ENCODE measurements around the gene SPNS3.

Gene SPNS3

GRCh38 chr17:4412933-4413831 is 20.6 kb upstream of the SPNS3 start:
- Histone ChIP-seq H3K79me2 (ENCODE audit: control insufficient read depth, low read length) (no peaks in the 10 kb centered on the region), H3K4me3 (ENCODE audit: low read length) (peak overlapping the region; percentile 63), H3K4me2 (ENCODE audit: low read length) (peak overlapping the region; percentile 73)

GRCh38 chr17:4417129-4417667 is 16.5 kb upstream of the SPNS3 start:
- Histone ChIP-seq H3K27me3 (ENCODE audit: control insufficient read depth, low read length) (no peaks in the 10 kb centered on the region), H3K9me2 (replicated peaks; ENCODE audit: control insufficient read depth, low read length) (no peaks in the 10 kb centered on the region), H4K20me1 (ENCODE audit: control insufficient read depth, insufficient read depth, low read depth, low read length) (no peaks in the 10 kb centered on the region), H3K4me2 (ENCODE audit: low read length) (no peak overlapping the region), H3F3A (ENCODE audit: control insufficient read depth, insufficient read depth) (no peaks in the 10 kb centered on the region), H3K36me3 (ENCODE audit: control insufficient read depth, low read length) (no peaks in the 10 kb centered on the region), H3K9me3 (ENCODE audit: control insufficient read depth, insufficient read depth, low read length) (no peaks in the 10 kb centered on the region), H3K79me2 (ENCODE audit: control insufficient read depth, low read length) (no peaks in the 10 kb centered on the region), H3K27ac (ENCODE audit: low read depth, low read length) (no peak overlapping the region), H3K4me3 (ENCODE audit: low read length) (no peak overlapping the region), H3K4me1 (ENCODE audit: control insufficient read depth, low read length) (peaks cover 24% of the 10 kb centered on the region)
- no peak for TF ChIP-seq CTCF (IDR thresholded peaks at IDR 0.05; ENCODE audit: low read depth, low read length, poor library complexity, severe bottlenecking)
- TF ChIP-seq EZH2phosphoT487 (IDR thresholded peaks at IDR 0.05; ENCODE audit: borderline replicate concordance, low read length): no peak

More at GRCh38 chr17:4412933-4413831, 20.6 kb upstream of the SPNS3 start:
- no peaks in the 10 kb centered on the region for H3K9me2 ChIP-seq (replicated peaks; ENCODE audit: control insufficient read depth, low read length)
- H4K20me1 ChIP-seq (ENCODE audit: control insufficient read depth, insufficient read depth, low read depth, low read length): no peaks in the 10 kb centered on the region
- no peak overlapping the region for H3K27ac ChIP-seq (ENCODE audit: low read depth, low read length)
- peak; percentile 88 for TF ChIP-seq CTCF (IDR thresholded peaks at IDR 0.05; ENCODE audit: low read depth, low read length, poor library complexity, severe bottlenecking)
- no peak for TF ChIP-seq EZH2phosphoT487 (IDR thresholded peaks at IDR 0.05; ENCODE audit: borderline replicate concordance, low read length)
- H3K9me3 ChIP-seq (ENCODE audit: control insufficient read depth, insufficient read depth, low read length): no peaks in the 10 kb centered on the region
- H3K36me3 ChIP-seq (ENCODE audit: control insufficient read depth, low read length): no peaks in the 10 kb centered on the region
- H3K27me3 ChIP-seq (ENCODE audit: control insufficient read depth, low read length): no peaks in the 10 kb centered on the region
- H3K4me1 ChIP-seq (ENCODE audit: control insufficient read depth, low read length): peaks cover 14% of the 10 kb centered on the region
- H3F3A ChIP-seq (ENCODE audit: control insufficient read depth, insufficient read depth): peaks cover 6% of the 10 kb centered on the region; the same call in 1 of the 2 replicates

- Histone ChIP-seq H3K9me3 (ENCODE audit: control insufficient read depth, insufficient read depth, low read length) (no peaks in the 10 kb centered on the region), H3K36me3 (ENCODE audit: control insufficient read depth, low read length) (no peaks in the 10 kb centered on the region), H3K27me3 (ENCODE audit: control insufficient read depth, low read length) (no peaks in the 10 kb centered on the region), H3K79me2 (ENCODE audit: control insufficient read depth, low read length) (no peaks in the 10 kb centered on the region), H3K9me2 (replicated peaks; ENCODE audit: control insufficient read depth, low read length) (no peaks in the 10 kb centered on the region), H3K4me1 (ENCODE audit: control insufficient read depth, low read length) (peaks cover 35% of the 10 kb centered on the region), H3K27ac (ENCODE audit: low read depth, low read length) (no peak overlapping the region), H3K4me3 (ENCODE audit: low read length) (peak overlapping the region; percentile 44), H3K4me2 (ENCODE audit: low read length) (peak overlapping the region; percentile 68), H4K20me1 (ENCODE audit: control insufficient read depth, insufficient read depth, low read depth, low read length) (no peaks in the 10 kb centered on the region), H3F3A (ENCODE audit: control insufficient read depth, insufficient read depth) (0 out of 2 replicates have a peak, but pooled peaks cover 4% of the 10 kb centered on the region)
- TF ChIP-seq EZH2phosphoT487 (IDR thresholded peaks at IDR 0.05; ENCODE audit: borderline replicate concordance, low read length) (no peak), CTCF (IDR thresholded peaks at IDR 0.05; ENCODE audit: low read depth, low read length, poor library complexity, severe bottlenecking) (peak; percentile 91)
These were observed 13.0 kb upstream of the SPNS3 start for GRCh38 chr17:4420692-4421131.

Measured in DOHH2 (cell line).